HG03565 (cell line): ENCODE data around the gene EOLA1.
"Not testable (repeated sequence)": the region's sequence is repeated elsewhere in the genome, so short reads cannot be mapped to it uniquely, and the experiment has no call there.

Source experiments
- ATAC-seq: cut with Tn5 transposase; IDR thresholded peaks from one replicate; pipeline ENCODE4 v1.9.1; 2021; ENCODE audit warnings: mild to moderate bottlenecking, moderate library complexity; ENCODE audit not compliant: unreplicated experiment

Gene EOLA1

DNA sequence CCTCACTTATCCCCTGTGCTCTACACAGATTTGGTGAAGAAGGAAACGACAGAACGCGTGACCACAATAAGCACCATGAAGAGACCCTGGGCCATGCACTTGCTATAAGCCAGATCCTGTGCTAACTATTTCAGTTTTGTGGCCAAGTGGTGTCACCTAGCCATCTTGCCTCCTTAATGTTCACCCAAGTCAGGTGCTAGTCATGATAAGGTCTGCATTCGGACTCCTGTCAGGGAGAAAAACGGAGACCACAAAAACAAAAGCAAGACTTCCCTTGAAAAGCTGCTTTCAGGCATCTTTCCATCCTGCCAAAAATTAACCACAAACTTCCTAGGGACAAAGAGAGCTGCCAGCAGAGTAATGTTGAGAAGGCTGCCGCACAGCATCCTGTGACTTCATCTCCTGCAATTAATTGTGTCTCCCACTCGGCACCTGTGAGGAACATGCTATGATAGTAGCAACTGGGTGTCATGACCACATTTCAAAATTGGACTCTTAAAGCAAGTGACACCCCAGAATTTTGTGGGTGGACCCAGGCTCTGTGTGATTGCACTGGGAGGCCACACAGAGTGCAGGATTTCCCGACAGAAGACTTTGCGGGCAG, 26.9 kb upstream of the EOLA1 start:
- no peak for ATAC-seq

DNA sequence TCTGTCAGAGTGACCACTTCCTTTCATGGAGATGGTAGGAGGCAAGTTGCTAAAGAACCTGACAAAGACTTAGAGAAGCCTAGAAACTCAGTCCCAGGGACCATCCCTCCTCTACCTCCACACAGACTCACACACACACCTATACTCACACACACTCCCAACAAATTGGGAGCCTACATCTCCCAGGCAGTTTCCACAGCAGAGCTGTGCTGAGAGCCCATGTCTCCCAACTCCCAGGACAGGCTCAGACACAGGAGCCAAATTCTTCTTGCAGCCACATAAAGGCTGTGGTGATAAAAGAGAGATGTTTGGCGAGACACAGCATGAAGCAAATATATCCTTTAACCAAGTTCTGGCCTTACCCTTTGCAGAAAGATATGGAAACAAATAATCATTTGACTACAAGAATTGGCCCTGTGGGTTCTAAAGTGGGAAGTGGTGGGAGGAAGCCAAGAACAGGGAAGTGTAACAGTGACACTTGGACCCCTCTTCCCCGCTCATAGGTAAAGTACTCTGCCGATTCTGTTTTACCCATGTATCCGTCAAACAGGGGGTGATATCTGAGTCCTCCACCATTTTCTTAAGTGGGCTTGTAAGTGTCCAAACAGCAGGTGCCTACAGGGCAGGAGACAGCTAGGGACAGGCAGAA, 24.7 kb upstream of the EOLA1 start:
- no peak for ATAC-seq

DNA sequence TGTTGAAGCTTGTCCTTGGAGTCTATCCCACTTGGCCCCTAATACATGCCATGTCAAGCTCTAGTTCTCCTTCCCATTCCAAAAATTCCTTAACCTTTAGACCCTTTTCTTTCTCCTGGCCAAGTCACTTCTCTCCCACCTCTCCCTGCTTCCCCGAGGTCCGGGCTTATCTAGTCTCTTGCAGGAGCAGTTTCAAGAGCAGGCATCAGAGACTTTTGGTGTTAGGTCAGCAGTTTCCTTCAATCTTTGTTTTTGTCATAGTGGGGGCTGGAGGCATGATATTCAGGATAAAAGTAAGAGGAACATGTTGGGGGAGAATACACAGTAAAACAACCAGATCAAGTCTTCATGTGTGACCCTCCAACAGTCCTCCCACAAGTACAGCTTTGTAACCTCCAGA, 24.2 kb upstream of the EOLA1 start:
- ATAC-seq = no peak

DNA sequence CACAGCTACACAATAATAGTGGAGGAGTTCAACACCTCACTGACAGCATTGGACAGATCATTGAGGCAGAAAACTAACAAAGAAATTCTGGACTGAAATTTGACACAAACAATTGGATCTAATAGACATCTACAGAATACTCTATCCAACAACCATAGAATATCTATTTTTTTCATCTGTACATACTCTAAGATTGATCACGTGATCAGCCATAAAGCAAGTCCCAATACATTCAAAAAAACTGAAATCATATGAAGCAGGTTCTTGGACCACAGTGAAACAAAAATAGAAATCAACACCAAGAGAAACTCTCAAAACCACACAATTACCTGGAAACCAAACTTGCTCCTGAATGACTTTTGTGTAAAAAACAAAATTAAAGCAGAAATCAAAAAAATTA, 23.5 kb upstream of the EOLA1 start:
- no peak for ATAC-seq

DNA sequence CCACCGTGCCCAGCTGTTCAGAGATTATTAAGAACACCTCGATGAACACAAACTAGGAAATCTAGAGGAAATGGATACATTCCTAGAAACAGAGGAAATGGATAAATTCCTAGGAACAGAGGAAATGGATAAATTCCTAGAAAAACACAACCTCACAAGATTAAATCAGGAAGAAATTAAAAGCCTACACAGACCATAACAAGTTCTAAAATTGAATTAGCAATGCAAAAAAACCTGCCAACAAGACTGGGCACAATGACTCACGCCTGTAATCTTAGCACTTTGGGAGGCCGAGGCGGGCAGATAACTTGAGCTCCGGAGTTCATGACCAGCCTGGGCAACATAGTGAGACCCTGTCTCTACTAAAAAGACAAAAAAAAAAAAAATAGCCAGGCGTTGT, 22.6 kb upstream of the EOLA1 start:
- ATAC-seq = no peak

DNA sequence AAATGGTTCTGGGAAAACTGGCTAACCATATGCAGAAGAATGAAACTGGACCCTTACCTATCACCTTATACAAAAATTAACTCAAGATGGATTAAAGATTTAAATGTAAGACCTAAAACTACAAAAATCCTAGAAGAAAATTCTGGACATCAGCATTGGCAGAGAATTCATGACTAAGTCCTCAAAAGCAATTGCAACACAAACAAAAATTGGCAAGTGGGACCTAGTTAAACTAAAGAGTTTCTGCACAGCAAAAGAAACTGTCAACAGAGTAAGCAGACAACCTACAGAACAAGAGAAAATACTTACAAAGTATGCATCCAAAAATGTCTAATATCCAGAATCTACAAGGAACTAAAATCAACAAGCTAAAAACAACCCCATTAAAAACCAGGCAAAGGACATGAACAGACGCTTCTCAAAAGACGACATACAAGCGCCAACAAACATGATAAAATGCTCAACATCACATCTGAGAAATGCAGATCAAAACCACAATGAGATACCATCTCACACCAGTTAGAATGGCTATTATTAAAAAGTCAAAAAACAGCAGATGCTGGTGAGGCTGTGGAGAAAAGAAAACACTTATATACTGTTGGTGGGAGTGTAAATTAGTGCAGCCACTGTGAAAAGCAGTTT, 20.1 kb upstream of the EOLA1 start:
- ATAC-seq = not testable (repeated sequence)

DNA sequence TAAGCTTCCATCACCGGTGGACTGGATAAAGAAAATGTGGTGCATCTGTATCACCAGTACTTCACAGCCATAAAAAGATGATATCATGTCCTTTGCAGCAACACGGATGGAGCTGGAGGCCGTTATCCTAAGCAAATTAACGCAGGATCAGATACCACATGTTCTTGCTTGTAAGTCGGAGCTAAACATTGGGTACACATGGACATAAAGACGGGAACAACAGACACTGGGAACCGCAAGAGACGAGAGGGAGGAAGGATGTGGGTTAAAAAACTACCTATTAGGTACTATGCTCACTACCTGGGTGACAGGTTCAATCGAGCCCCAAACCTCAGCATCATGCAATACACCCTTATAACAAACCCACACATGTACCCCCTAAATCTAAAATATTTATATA, 19.4 kb upstream of the EOLA1 start:
- no peak for ATAC-seq

DNA sequence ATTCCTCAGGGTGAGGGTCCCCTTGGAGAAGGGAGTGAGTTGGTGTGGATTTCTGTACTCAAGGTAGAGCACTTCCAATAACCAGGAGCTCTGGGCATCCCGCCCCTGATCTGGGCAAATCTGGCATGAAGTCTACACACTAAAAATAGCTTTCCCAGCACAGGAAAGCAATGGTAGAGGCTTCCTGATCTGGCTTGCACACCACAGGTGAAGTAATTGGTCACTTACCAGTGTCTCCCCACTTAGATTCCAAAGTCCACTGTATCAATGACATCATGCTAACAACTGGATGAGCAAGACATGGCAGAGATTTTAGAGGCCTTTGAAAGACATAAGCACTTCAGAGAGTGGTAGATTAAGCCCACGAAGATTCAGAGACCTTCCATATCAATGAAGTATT, 17.9 kb upstream of the EOLA1 start:
- ATAC-seq = no peak

DNA sequence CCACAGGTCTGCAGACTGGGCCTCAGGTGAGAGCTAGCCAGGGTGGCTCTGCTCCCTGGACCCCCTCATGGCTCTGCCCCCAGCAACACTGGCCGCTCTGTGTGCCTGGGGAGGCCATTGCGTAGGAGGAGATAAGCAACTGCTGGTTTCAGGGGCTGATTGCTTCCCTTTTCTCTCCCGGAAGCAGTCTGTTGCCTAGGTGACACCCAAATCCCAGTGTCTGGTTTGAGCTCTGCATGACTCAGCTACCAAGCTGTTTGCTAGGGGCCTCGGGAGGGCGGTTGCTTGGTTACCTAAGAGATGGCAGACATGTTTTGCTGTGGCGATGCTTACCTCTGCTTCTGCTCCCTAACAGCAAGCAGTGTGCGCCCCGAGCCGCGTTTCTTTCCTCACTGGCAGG, 15.4 kb upstream of the EOLA1 start:
- ATAC-seq = peak; percentile 97

DNA sequence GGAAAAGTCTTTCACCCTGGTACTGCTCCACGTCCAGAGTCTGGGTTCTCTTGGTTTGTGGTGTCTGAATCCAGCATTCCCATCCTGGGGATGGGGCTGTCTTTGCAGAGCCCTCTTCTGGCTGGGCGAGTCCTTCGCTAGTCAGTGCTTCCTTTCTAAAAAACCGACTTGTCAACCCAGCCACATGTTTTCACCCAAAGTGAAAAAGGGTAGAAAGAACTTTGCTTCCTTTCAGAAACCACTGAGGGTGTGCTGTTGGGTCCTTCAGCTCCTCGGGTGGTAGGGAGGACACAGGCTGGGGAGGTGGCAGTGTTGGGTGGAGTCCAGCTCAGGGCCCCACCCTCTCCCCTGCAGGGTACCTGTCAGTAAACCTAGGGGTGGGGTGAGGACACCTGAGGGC, 14.9 kb upstream of the EOLA1 start:
- ATAC-seq = peak; percentile 24

DNA sequence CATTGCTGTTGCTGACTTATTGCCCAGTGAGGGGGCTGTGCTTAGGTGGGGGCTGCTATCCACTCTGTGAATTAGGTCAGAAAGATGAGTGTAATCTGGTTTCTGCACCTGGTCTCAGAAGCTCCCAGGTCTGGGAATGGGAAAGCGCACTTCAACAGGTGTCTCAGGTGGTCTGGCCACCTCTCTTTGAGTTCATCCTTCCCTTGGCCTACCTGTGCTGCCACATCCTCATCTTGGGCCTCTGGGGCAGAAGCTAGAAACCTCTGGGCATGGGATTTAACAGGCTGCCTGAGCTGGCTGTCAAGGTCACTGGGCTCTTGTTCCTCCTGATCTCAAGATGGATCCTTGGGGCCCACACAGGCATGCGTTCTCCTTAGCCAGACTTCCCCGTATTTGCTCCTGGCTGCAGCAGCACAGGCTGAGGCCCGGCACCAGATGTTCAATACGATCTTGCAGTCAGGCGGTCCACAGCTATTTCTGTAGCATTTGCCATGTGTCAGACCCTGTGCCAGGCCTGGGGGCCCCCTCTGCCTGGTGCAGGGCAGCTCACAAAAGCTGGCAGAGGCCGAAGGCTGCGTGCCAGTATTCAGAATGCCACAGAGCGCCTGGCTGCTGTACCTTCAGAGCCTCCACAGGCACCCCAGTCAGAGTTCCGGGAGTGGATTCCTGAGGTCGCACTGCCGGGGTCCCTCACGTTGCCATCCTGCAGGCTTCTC, 14.3 kb upstream of the EOLA1 start:
- ATAC-seq = not testable (repeated sequence)

DNA sequence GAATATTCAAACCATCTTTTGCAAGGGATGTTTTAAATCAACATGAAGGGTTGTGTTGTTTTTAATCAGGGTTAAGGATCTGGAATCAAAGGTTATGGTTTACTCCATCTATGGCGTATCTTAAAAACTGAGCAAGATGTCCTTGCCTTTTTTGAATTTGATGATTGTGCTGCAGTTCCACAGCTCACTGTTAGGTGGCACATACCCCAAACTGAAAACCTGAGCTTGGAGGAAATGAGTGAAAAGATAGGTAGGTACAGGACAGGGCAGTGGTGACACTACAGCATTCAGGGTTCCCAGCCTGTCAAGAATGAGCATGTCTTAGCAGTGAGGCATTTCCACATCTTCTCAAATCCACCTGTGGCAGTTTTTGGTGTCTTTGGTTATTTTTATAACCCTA, 13.1 kb upstream of the EOLA1 start:
- no peak for ATAC-seq

DNA sequence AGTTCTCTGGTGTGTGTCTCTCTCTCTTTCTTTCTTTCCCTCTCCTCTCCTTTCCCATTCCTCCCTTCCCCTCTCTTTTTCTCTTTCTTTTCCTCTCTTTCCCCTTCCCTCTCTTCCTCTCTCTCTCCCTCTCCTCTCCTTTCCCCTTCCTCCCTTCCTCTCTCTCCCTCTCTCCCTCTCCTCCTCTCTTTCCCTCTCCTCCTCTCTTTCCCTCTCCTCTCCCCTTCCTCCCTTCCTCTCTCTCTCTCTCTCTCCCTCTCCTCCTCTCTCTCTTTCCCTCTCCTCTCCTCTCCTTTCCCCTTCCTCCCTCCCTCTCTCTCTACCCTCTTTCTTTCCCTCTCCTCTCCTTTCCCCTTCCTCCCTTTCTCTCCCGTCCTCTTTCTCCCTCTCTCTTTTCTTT, 12.4 kb upstream of the EOLA1 start:
- ATAC-seq = no peak

DNA sequence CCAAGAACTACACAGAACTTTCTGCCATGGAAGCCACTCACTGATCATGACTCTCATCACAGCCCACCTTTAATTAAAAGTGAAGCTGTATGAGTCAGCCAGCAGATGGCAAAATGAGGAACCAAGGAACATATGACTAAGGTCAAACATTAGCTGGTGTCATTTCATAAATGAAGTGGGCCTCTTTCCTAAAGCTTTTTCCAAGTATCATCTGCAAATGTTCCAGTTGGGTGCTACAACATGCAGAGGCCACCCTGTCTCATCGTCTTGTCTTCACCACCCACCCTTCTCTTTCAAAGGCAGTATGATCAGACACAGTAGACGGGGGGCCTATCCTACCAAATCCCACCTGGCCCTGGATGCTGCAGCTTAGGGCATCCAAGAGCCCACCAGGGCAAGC, 9.2 kb upstream of the EOLA1 start:
- ATAC-seq = peak; percentile 76

DNA sequence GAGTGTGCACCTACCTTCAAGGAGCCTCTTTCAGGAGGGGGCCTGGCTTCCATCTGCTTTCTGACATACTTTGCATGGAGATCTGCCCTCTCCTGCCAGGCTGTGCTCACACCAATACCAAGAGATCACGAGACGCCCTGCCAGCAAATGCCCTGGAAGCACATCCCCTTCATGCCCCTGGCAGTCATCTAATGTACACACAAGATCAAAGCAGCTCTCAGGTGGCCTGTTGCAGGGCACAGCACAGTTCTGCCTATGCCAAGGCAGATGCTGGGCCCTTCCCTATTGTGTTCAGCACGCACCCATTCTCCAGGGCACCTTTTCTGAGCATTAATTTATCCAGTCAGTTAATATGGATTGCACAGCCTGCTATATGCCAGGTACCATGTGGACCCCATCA, 7.9 kb upstream of the EOLA1 start:
- ATAC-seq = not testable (repeated sequence)

DNA sequence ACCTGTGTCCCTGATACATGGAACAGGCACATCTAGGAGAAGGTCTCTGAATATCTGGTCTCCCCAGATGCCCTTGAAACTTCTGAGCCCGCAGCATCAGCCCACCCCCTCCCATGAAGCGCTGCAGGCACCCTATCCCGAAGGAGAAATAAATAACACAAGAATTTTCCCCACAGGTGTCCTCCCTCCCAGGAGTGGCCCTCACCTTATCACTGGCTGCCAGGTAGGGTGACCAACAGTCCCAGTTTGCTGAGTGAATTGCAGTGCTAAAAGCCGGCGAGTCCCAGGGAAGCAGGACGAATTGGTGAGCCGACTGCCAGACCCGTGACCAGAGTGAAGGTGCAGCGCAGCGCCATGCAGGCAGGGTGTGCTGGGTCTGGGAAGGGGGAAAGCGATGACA, 6.8 kb upstream of the EOLA1 start:
- ATAC-seq = not testable (repeated sequence)

DNA sequence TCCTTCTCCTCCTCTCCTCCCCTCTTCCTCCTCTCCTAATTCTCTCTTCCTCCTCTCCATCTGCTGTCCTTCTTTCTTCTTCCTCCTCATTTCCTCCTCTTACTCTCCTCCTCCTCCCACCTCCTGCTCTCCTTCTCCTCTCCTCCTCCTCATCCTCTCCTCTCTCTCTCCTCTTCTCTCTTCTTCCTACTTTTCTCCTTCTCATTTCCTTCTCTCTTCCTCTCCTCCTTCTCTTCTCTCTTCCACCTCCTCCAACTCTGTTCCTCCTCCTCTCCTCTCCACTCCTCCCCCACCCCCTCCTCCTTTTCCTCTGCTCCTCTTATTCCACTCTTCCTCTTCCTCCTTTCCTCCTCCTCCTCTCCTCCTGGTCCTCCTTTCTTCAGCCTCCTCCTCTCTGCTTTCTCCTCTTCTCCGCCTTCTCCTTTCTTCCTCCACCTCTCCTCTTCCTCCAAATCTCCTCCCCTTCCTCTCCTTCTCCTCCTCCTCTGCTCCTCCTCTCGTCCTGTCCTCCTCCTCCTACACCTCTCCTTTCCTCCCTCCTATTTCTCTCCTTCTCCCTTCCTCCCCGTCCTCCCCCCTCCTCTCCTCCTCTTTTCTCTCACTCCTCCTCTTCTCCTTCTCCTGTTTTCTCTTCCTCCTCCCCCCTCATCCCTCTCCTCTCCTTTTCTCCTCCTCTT, 5.7 kb upstream of the EOLA1 start:
- not testable (repeated sequence) for ATAC-seq

DNA sequence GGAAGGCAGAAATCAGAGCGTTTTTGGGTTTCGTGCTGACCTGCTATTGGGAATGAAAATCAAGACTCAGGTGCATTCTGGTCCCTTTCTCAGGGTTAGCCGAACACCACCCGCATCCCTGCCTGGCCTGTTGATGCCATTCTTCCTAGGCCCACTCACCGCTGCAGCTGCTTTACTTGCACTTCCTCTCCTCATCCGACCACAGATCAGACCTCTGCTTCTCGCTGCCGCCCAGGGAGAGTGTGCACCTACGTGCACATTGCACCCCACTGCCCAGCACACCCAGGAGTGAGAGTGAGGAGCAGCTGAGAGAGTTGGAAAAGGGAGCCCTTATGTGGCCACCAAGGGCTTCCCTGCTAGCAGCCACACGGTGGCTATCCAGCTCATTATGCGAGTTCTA, 3.3 kb upstream of the EOLA1 start:
- not testable (repeated sequence) for ATAC-seq

DNA sequence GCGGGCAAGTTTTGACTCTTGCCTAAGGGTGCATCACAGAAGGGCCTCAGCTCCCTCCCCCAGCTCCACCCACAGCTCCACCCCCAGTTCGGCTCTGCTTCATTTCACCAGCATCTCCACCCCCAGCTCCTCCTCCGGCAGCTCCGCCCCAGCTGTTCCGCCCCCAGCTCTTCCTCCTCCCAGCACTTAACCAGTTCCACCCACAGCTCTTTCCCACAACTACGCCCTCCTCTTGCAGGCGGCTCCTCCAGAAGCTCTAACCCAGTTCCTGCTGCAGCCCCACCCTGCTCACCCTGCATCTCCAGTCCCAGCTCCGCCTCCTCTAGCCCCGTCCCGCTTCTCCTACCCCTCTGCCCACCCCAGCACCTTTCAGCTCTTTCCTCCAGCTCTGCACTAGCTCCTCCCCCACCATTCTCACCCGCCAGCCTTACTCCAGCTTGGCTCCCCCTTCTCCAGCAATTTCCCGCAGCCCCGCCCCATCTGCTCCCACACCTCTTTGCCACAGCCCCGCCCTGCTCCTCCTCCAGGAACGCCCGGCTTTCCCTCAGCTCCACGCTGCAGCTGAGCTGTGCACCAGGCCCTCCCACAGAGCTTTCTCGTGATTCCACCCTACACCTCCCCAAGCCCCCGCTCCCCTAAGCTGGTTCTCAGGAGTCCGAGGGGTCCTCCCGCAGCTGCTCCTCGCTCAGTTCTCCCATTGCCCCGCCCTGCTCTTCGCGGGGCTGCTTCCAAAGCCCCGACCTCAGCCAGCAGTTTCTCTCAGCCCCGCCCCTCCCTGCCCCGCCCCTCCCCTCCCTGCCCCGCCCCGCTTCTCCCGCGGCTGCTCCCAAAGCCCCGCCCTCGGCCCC, 1.3 kb upstream of the EOLA1 start:
- ATAC-seq = peak; percentile 38

DNA sequence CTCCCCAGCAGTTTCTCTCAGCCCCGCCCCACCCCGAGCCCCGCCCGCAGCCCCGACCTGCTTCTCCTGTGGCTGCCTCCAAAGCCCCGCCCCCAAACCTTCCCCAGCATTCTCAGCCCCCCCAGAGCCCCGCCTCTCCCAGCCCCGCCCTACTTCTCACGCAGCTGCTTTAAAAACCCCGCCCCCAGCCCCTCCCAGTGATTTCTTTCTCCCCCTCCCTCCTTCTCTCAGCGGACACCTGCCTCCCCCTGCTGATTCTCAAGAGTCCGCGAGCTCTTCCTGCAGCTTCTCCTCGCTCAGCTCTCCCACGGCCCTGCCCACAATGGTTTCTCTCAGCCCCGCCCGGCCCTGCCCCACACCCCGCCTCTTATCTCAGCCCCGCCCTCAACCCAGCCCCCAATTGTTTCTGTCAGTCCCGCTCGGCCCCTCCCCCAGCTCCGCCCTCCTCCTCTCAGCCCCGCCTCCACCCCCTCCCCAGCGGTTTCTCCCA, 636 bp upstream of the EOLA1 start:
- ATAC-seq = peak; percentile 19
